Rectal smooth muscle tissue (tissue), 1 donor: ENCODE results near the gene NECTIN1.
A peak's percentile ranks its signal among the peaks of the same experiment; 100 is the strongest.

Experiments
- H3K27ac ChIP-seq: one replicate; pipeline ENCODE4 v1.7.0; 2013; ENCODE audit warnings: low read depth, low read length, inconsistent platforms
- H3K27me3 ChIP-seq: one replicate; pipeline ENCODE4 v1.7.0; 2013; ENCODE audit warnings: low read length; ENCODE audit not compliant: control insufficient read depth, insufficient read depth
- H3K36me3 ChIP-seq: one replicate; pipeline ENCODE4 v1.7.0; 2013; ENCODE audit warnings: low read length; ENCODE audit not compliant: control insufficient read depth, insufficient read depth
- H3K4me1 ChIP-seq: one replicate; pipeline ENCODE4 v1.7.0; 2013; ENCODE audit warnings: low read length; ENCODE audit not compliant: control insufficient read depth, insufficient read depth
- H3K4me3 ChIP-seq: one replicate; pipeline ENCODE4 v1.7.0; 2013; ENCODE audit warnings: low read length
- H3K9ac ChIP-seq: one replicate; pipeline ENCODE4 v1.7.0; 2013; ENCODE audit warnings: low read length

Gene NECTIN1

DNA sequence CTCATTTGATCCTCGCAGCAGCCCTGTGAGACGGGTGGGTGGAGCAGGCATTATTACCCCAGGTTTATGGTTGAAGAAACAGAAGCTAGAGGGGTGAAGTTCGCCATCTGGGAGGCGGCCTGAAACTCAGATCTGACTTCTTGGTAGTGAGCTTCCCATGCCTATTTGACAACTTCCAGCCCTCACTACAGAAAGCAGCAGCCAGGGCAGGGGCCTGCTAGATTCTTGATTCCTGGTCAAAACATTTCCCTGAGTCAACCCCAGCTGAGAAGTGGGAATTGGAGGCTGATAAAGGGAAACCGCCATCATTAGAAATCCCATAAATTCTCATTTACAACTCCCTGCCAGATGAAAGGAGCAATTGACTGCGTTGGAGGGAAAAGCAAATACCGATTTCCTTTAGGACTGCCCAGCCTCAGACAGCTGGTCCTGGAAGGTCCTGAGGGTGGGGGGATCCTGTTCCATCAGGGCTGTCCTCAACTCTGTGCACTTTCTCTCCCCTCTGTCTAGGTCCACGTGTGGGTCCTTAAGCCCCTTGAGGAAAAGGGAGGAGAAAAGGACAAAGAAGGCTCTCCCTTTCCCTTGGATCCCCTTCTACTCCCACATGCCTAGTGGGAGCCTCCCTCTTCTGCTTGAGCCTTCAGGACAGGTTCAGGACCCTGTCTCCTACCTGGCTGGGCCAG, 10.2 kb upstream of the NECTIN1 start:
- no peaks in the 10 kb centered on the region for H3K4me1 ChIP-seq
- no peak overlapping the region for H3K27ac ChIP-seq
- no peak overlapping the region for H3K4me3 ChIP-seq
- H3K36me3 ChIP-seq = no peaks in the 10 kb centered on the region
- H3K9ac ChIP-seq = no peak overlapping the region
- peaks cover 19% of the 10 kb centered on the region for H3K27me3 ChIP-seq

DNA sequence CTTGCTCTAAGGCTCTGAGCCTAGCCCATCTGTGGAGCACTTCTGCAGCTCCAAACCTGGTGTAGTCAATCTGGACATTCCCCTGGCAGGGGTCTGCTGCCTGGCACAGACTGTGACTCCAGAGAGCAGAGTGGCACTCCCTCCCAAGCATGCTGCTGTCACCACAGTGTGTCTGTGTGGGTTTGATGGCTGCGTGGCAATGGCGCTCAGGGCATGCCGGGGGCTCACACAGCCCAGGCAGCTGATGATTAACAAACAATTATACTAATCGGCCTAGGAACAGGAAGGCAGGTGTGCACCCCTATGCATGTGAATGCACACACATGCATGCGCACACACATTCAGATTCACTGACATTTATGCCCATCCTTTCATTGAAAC, 9.0 kb upstream of the NECTIN1 start:
- Histone ChIP-seq H3K27me3 (peaks cover 18% of the 10 kb centered on the region), H3K27ac (no peak overlapping the region), H3K9ac (no peak overlapping the region), H3K4me3 (no peak overlapping the region), H3K36me3 (no peaks in the 10 kb centered on the region), H3K4me1 (no peaks in the 10 kb centered on the region)

DNA sequence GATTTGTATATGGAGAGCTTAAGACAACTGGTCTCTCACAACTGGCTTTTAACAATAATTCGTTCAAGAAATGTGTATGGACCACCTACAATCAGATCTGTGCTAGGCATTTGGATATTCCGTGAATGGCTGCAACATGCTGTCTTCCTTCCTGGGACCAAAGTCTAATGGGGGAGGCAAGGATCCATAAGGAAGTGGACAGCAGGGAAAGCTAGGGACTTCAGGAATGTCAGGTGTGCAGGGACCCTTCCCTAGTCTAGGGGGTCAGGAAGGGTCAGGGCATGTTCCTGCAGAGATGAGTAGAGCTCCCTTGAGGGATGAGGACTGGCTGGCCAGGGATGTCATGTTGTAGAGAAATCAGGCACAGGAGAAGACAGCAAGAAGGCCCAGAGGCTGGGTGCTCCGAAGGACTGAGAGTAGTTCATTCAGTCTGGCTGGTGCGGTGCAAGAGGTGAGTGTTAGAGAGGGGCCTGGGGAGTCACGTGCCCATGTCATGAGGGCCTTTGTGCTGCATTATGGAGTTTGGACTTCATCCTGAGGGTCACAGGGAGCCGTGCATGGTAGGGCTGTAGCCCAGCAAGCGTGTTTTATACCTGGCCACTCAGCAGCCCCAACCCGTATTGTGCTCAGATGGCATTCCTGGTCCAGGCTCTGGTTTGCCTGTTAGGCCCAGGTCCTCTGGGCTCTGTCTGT, 8.5 kb upstream of the NECTIN1 start:
- Histone ChIP-seq H3K4me1 (no peaks in the 10 kb centered on the region), H3K36me3 (no peaks in the 10 kb centered on the region), H3K27ac (no peak overlapping the region), H3K9ac (no peak overlapping the region), H3K4me3 (no peak overlapping the region), H3K27me3 (peaks cover 17% of the 10 kb centered on the region)

DNA sequence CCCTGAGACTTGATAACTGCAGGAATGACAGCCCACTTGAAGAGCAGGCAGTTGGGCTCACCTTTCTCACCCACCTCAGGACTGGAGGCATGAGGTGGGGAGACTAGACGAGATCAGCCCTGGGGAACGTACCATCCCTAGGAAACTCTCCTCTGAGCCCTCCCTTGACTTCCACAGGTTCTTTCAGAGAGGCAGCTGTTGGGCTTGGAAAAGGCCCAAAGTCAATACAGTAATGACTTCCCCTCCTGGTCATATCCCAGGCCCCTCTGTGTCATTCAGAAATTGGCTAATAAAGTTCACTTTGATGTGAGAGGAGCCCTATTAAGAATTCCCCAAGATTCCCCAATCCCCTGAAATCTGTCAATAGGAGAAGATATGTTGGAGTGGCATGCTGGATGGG, 5.8 kb upstream of the NECTIN1 start:
- peaks cover 5% of the 10 kb centered on the region for H3K27me3 ChIP-seq
- no peaks in the 10 kb centered on the region for H3K4me1 ChIP-seq
- H3K9ac ChIP-seq = no peak overlapping the region
- H3K36me3 ChIP-seq = no peaks in the 10 kb centered on the region
- H3K4me3 ChIP-seq = no peak overlapping the region
- H3K27ac ChIP-seq = no peak overlapping the region

DNA sequence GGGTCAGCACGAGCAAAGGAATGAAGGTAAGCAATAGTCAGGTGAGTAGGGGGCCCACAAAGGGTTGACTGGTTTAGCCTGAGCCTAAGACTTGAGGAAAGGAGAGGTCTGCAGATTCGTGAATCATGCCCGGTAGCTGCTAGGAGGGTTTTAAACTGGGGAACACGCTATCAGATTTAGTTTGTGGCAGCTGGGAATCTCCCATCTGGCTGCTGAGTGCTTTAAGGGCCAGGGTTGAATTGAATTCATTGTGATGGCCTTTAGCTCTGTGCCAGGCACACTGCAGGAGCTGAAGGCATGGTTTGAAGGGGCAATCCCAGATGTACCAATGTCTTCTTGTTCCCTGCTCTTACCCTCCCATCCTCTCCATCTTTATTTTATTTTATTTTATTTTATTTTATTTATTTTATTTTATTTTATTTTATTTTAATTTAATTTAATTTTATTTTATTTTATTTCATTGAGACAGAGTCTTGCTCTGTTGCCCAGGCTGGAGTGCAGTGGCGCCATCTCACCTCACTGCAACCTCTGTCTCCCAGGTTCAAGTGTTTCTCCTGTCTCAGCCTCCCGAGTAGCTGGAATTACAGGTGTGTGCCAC, 1.9 kb upstream of the NECTIN1 start:
- Histone ChIP-seq H3K27me3 (peaks cover 2% of the 10 kb centered on the region), H3K36me3 (no peaks in the 10 kb centered on the region), H3K27ac (no peak overlapping the region), H3K4me1 (peaks cover 11% of the 10 kb centered on the region), H3K9ac (no peak overlapping the region), H3K4me3 (no peak overlapping the region)

DNA sequence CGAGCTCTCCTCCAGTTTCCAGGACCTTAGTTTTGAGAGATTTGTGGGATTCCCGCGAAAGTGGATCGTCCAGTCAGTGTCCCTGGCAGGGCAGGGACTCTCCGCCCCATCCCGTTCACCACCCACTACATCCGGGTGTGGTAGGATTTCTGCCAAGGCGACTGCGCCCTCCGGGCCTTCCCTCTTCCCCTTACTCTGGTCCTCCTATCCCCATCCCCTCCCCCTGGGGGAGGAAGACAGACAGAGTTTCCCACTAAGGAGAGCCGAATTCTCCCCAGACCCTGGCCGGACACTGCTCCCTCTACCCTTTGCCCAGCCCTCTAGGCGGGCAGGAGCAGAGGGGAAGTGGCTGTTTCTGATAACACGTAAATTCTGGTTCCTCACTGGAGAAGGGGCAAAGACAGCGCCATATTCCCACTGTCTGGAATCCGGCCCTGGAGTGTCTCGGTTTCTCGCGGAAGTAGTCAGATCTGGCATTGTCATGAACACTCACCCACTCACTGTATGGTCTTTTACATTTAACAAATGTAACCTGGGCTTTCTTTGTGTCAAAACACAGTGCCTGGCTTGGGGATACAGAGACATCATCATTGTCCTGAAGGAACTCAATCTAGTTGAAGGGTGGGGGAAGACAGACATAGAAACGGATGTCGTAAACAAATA, 1.1 kb upstream of the NECTIN1 start:
- Histone ChIP-seq H3K36me3 (no peaks in the 10 kb centered on the region), H3K27ac (peak overlapping the region; percentile 7), H3K9ac (no peak overlapping the region), H3K4me1 (peaks cover 11% of the 10 kb centered on the region), H3K27me3 (peaks cover 2% of the 10 kb centered on the region), H3K4me3 (peak overlapping the region; percentile 70)

DNA sequence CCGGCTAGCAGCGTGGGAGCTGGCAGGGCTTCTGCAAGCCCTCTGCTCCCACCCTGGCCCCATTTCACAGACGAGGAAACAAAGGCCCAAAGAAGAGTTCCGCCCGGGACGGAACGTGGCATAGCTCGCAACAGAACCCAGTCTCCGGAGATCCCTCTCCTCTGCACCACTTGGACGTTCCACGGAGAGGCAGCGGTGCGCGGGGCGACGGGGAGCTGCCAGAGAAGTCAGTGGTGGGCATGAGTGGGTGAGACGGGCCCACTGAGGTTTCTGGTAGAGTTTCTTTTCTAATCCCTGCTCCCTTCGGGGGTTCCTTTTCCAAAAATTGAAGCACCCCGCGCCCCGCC, 554 bp upstream of the NECTIN1 start:
- Histone ChIP-seq H3K27ac (peak overlapping the region; percentile 7), H3K4me1 (peaks cover 11% of the 10 kb centered on the region), H3K36me3 (no peaks in the 10 kb centered on the region), H3K27me3 (peaks cover 2% of the 10 kb centered on the region), H3K9ac (no peak overlapping the region), H3K4me3 (peak overlapping the region; percentile 70)

DNA sequence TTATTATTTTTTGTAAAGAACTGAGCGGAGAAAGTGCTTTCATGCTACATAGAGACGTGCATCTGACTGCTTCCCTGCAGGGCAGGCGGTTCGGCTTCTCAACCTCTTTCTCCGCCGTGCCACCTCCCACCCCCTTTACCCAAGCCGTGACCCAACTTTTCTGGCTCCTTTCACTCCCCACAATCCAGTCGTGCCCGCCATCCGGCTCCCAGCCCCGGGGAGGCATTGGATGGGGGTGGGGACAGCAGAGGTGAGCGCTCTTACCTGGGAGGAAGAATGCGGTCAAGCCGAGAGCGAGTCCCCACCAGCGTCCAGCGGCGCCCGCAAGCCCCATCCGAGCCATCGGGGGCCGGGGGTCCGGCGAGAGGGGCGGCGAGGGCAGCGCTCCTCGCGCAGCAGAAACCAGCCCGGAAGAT, 781 bp downstream of the NECTIN1 start:
- peak overlapping the region; percentile 61 for H3K27ac ChIP-seq
- H3K27me3 ChIP-seq = peaks cover 2% of the 10 kb centered on the region
- H3K4me1 ChIP-seq = peaks cover 11% of the 10 kb centered on the region
- H3K36me3 ChIP-seq = no peaks in the 10 kb centered on the region
- H3K4me3 ChIP-seq = peak overlapping the region; percentile 70
- peak overlapping the region; percentile 16 for H3K9ac ChIP-seq

DNA sequence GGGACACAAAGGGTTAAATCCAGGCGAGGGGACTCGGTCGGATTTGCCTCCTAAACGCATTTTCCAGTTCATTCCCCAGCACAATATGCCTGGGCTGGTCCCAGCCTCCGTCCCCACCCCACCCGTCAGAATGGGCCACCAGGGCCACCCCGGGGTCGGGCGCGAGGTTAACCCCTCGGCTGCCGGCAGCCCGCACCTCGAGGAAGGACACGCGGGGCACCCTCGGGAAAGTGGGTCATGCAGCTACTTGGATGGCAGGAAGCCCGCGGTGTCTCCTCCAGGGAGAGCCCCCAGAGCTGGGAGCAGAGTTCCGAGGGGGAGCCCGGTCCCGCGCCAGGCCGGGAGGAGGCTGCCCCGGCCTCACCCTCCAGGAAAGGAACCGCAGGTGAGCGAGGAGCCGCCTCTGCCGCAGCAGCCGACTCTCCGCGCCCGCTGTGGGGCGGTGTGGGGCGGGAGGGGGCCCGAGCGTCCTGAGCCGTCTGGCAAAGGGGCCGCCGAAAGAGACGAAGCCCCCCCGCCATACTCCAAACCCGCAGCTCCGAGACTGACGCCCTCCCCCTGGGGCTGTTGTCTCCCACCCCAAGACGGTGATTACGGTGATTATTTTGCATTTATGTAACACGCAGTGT, 1.4 kb downstream of the NECTIN1 start:
- Histone ChIP-seq H3K27ac (no peak overlapping the region), H3K4me1 (peaks cover 11% of the 10 kb centered on the region), H3K36me3 (no peaks in the 10 kb centered on the region), H3K9ac (peak overlapping the region; percentile 16), H3K27me3 (peaks cover 2% of the 10 kb centered on the region), H3K4me3 (peak overlapping the region; percentile 70)

DNA sequence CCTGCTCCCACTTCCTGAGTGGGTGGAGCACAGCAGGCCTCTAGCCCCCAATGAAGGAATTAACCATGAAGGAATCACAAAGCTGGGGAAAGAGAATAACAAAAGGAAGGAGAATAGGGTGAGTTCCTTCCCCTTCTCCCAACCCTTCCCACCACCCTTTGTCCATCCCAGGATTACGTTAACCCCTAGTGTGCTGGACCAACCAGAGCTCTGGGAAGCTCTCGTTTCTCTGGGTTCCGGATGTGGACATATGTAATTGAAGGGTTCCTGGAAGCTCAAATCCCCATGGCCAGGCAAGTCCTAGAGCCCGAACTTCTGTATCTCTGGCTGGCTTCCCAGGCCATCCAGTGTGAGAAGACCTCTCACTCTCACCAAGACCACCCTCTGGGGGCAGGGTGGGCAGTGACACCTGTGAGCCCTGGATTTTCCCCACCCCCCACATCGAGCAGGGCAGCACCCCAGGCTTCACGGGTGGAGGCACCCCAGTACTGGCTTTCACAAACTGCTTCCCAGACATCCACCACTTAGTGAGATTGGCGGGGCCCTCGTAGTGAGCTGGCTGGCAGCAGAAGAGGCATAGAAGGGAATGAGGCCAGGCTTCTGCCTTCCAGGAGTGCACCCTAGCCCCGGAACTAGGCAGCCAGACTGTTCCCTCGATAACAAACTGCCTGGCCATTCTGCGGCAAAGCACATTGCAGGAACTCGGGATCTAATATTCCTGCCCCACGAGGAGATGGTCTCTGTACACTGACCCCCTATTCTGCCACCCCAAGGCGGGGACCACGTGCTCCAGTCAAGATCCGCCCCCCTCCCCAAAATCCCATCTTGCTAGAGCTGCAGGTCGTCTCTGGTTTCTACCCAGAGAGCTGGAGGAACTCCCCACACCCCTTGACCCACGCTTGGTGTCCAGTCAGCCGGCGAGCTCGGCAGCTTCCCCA, 2.1 kb downstream of the NECTIN1 start:
- Histone ChIP-seq H3K9ac (no peak overlapping the region), H3K27ac (no peak overlapping the region), H3K36me3 (no peaks in the 10 kb centered on the region), H3K4me3 (peak overlapping the region; percentile 70), H3K4me1 (peaks cover 11% of the 10 kb centered on the region), H3K27me3 (peaks cover 2% of the 10 kb centered on the region)

DNA sequence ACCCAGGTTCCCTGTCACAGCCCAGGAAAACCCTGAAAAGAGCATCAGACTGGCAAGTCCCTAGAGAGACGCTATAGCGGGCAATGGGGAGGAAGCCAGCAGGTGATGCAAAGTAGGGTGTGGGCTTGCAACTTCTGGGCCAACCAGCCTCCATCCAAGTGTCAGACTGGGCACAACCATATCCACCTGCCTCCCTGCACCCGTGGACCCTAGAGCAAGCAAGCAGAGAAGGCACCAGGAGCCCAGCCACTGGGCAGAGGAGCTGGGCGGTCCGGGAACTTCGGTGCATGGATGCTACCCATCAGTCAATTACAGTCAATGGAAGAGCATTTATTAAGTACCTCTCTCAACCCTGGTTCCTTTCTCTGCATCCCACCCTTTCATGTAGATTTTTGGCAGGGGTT, 2.8 kb downstream of the NECTIN1 start:
- Histone ChIP-seq H3K4me1 (peaks cover 11% of the 10 kb centered on the region), H3K36me3 (no peaks in the 10 kb centered on the region), H3K9ac (no peak overlapping the region), H3K27me3 (peaks cover 2% of the 10 kb centered on the region), H3K27ac (no peak overlapping the region), H3K4me3 (no peak overlapping the region)
